Subcutaneous abdominal adipose tissue (tissue), 5 donors: ENCODE data around the gene TXLNB.
"Not testable (repeated sequence)": the region's sequence is repeated elsewhere in the genome, so short reads cannot be mapped to it uniquely, and the experiment has no call there.

ENCODE experiments used
- H3K27ac ChIP-seq: one replicate; pipeline ENCODE4 v1.7.0; 2013; ENCODE audit warnings: low read depth, mild to moderate bottlenecking, inconsistent platforms, low read length, moderate library complexity
- H3K27me3 ChIP-seq, 5 donors: one replicate each; pipeline ENCODE4 v1.7.0; 2013; ENCODE audit warnings: low read length in 5 of 5, inconsistent platforms in 1 of 5; ENCODE audit not compliant: control insufficient read depth in 5 of 5, insufficient read depth in 4 of 5
- H3K36me3 ChIP-seq, 5 donors: one replicate each; pipeline ENCODE4 v1.7.0; 2013; ENCODE audit warnings: low read length in 5 of 5; ENCODE audit not compliant: control insufficient read depth in 5 of 5, insufficient read depth in 5 of 5
- H3K4me1 ChIP-seq, 5 donors: one replicate each; pipeline ENCODE4 v1.7.0; 2013; ENCODE audit warnings: low read length in 5 of 5, mild to moderate bottlenecking in 3 of 5, moderate library complexity in 1 of 5; ENCODE audit not compliant: control insufficient read depth in 5 of 5, insufficient read depth in 5 of 5
- H3K4me3 ChIP-seq, 5 donors: one replicate each; pipeline ENCODE4 v1.7.0; 2013; ENCODE audit warnings: low read length in 5 of 5, low read depth in 1 of 5
- H3K9ac ChIP-seq, 5 donors: one replicate each; pipeline ENCODE4 v1.7.0; 2013; ENCODE audit warnings: low read length in 5 of 5, mild to moderate bottlenecking in 4 of 5, moderate library complexity in 3 of 5
- H3K9me3 ChIP-seq, 5 donors: one replicate each; pipeline ENCODE4 v1.7.0; 2013; ENCODE audit warnings: low read length in 5 of 5; ENCODE audit not compliant: control insufficient read depth in 5 of 5
- donor health status: healthy.
- donor health status: healthy.
- donor health status: healthy.
- donor health status: healthy.
- donor health status: healthy.

Gene TXLNB

DNA sequence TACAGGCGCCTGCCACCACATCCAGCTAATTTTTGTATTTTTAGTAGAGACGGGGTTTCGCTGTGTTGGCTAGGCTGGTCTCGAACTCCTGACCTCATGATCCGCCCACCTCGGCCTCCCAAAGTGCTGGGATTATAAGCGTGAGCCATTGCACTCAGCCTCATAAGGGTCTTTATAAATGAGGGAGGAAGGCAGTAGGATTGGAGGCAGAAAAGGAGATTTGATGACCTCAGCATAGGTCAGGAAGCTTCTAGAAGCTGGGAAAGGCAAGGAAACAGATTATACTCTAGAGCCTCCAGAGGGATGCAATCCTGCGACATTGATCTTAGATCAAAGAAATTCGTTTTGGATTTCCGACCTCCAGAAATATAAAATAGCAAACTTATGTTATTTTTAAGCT, 1.4 kb upstream of the TXLNB start:
- not testable (repeated sequence) for H3K4me3 ChIP-seq, H3K27ac ChIP-seq, H3K27me3 ChIP-seq, H3K9ac ChIP-seq, H3K9me3 ChIP-seq, H3K36me3 ChIP-seq
- peaks cover 2 to 30% (median 6%) of the 10 kb centered on the region in 5 donors for H3K4me1 ChIP-seq

DNA sequence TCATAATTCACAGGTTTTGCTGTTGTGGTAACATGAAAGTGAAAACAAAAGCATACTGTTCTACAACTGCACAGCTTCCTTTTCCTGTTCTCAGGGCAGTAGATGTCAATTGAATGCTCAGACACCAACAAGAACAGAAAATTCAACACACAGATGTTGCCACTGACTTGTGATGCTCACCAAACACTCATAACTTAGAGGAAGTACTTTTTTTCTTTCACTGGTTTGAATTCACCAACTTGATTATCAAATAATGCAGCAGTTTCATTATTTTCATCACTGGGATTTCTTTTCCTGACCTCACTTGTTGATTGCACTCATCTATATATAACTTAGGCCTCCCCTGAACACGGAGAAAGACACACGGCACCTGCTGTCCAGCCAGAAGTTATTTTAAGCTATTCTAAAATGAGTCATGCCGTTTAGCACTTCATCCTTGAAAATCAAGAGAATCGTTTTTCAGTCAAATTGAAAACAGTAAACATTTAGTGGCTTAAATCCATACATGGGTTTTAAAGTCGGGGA, 949 bp downstream of the TXLNB start:
- H3K9ac ChIP-seq = no peak overlapping the region
- peak overlapping the region; percentile 69 for H3K27ac ChIP-seq
- H3K4me1 ChIP-seq = peaks cover 2 to 25% (median 6%) of the 10 kb centered on the region in 5 donors
- no peaks in the 10 kb centered on the region for H3K36me3 ChIP-seq
- H3K9me3 ChIP-seq = no peaks in the 10 kb centered on the region
- H3K4me3 ChIP-seq = peak overlapping the region in 2 of 5 donors; percentile 13 to 28
- H3K27me3 ChIP-seq = no peaks in the 10 kb centered on the region

DNA sequence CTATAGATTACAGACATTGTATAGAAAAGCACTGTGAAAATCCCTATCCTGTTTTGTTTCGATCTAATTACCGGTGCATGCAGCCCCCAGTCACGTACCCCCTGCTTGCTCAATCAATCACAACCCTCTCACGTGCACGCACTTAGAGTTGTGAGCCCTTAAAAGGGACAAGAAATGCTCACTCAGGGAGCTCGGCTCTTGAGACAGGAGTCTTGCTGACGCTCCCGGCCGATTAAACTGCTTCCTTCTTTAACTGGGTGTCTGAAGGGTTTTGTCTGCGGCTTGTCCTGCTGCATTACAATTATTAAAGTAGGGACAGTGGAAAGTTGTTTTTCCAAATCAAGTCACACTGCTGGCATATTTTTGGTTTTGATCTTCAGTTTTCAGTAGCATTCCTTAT, 2.6 kb downstream of the TXLNB start:
- Histone ChIP-seq H3K27me3 (no peaks in the 10 kb centered on the region), H3K27ac (no peak overlapping the region), H3K9ac (no peak overlapping the region)

DNA sequence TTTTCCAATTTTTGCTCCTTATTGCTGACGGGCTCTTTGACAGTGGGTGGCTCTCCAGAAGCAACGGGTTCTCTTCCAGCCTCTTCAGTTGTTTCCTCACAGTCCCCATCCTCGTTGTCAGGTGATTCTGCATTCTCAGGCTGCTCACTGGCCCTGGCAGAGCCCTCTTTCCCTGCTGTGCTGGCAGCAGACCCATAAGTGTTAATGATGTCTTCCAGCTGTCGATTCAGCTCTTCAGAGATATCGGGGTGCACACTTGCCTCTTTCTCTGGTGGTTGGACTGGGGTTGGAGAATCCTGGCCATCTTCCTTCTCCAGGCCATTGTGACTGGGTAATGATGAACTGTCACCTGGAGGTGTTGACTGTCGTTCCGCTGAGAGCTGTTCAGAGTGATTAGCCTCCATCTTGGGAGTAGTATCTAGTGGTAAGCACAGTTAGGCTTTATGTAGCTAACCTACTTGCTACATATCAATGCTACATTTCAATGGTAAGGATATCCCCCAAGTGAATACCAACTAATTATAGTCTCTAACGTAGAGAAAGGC, 3.2 kb downstream of the TXLNB start:
- Histone ChIP-seq H3K4me3 (no peak overlapping the region), H3K27me3 (no peaks in the 10 kb centered on the region), H3K36me3 (no peaks in the 10 kb centered on the region), H3K9ac (no peak overlapping the region), H3K27ac (no peak overlapping the region), H3K4me1 (peaks cover 2 to 25% (median 6%) of the 10 kb centered on the region in 5 donors), H3K9me3 (no peaks in the 10 kb centered on the region)

More for the DNA sequence above, 2.6 kb downstream of the TXLNB start:
- Histone ChIP-seq H3K36me3 (no peaks in the 10 kb centered on the region), H3K4me1 (peaks cover 2 to 25% (median 6%) of the 10 kb centered on the region in 5 donors), H3K9me3 (no peaks in the 10 kb centered on the region), H3K4me3 (no peak overlapping the region)

DNA sequence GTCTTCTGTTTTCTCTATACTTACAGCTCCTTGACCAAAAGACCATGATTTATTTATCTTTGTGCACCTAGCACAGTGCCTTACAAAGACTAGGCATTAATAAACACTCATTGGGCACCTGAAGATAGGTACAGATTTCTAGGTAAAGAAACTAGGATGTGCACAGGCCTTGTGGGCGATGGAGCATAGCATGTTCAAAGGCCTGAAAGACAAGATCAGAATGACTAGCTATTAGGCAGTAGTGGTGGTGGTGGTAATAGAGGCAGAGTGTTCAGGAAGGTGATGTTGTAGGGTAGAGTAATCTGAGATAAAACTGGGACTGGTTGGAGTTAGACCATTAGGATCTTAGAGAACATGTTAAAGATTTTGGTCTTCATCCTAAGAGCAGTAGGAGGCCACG, 3.9 kb downstream of the TXLNB start:
- H3K9ac ChIP-seq = no peak overlapping the region
- no peaks in the 10 kb centered on the region for H3K9me3 ChIP-seq
- H3K27me3 ChIP-seq = no peaks in the 10 kb centered on the region
- H3K4me3 ChIP-seq = no peak overlapping the region
- no peaks in the 10 kb centered on the region for H3K36me3 ChIP-seq
- H3K4me1 ChIP-seq = peaks cover 2 to 25% (median 6%) of the 10 kb centered on the region in 5 donors
- H3K27ac ChIP-seq = no peak overlapping the region

DNA sequence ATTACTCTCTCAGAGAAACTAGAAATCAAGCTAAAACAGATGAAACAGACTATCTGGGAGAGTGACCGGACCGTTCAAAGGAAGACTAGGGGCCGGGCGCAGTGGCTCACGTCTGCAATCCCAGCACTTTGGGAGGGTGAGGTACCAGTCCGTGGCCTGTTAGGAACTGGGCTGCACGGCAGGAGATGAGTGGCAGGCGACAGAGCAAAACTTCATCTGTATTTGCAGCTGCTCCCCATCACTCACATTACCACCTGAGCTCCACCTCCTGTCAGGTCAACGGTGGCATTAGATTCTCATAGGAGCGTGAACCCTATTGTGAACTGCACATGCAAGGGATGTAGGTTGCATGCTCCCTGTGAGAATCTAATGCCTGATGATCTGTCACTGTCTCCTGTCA, 5.4 kb downstream of the TXLNB start:
- H3K4me3 ChIP-seq, H3K27ac ChIP-seq, H3K36me3 ChIP-seq, H3K9me3 ChIP-seq, H3K27me3 ChIP-seq, H3K9ac ChIP-seq: not testable (repeated sequence)
- peaks cover 0 to 11% (median 3%) of the 10 kb centered on the region in 5 donors for H3K4me1 ChIP-seq

DNA sequence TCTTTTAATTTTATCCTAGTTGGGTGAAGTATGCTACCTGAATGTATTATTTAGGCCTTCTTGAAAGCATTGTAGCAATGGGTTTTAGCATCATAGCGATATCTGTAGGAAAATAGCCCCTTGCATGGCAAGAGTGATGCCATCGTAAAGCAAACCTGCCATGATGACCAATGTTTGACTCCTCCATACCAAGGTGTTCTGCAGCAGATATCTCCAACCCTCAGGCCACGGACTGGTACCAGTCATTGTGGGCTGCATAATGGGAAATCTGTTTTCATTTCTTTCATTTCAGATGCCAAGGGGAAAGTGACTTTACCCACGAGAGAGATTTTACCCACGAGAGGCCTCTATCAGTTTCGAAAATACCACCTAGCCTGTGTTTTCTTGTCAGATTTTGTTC, 6.2 kb downstream of the TXLNB start:
- H3K27me3 ChIP-seq = no peaks in the 10 kb centered on the region
- no peaks in the 10 kb centered on the region for H3K9me3 ChIP-seq
- H3K4me1 ChIP-seq = peaks cover 0 to 3% (median 0%) of the 10 kb centered on the region in 5 donors
- no peak overlapping the region for H3K4me3 ChIP-seq
- no peak overlapping the region for H3K27ac ChIP-seq
- no peak overlapping the region for H3K9ac ChIP-seq
- no peaks in the 10 kb centered on the region for H3K36me3 ChIP-seq

DNA sequence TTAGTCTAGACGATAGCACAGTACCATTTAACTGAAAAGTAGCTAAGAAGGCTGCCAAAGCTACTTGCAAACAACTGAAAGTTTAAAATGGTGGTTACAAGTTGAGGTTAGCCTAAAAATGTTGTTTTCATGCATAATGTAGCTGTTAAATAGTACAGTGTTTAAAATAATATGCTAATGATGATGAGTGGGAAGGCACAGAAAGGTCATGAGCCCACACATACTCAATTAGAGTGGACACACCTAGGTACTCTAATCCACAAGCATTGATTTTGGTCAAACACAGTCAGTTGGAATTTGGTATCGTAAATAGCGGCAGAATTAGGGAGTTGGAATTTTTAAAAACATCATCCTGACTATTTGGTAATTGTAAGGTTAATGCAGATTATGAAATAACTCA, 7.0 kb downstream of the TXLNB start:
- Histone ChIP-seq H3K27ac (no peak overlapping the region), H3K27me3 (no peaks in the 10 kb centered on the region), H3K4me1 (no peaks in the 10 kb centered on the region), H3K36me3 (no peaks in the 10 kb centered on the region), H3K9me3 (no peaks in the 10 kb centered on the region), H3K4me3 (no peak overlapping the region), H3K9ac (no peak overlapping the region)

DNA sequence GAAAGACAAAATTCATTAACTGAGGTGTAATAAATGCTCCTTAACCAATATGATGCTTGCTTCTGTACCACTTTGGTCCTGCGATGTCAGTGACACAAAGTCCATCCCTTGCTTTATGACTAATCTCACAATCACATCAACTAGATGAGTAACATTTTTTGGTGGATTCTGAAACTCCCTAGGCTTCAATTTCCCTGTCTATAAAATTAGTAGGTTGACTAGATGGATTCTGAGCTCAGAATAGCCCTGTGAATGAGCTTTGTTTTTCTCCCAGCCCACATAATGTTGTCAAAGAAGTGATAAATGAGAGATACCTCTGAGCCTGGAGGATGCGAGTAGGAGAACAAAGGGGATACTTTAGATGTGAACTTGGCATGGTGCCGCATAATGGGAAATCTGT, 9.1 kb downstream of the TXLNB start:
- Histone ChIP-seq H3K36me3 (no peaks in the 10 kb centered on the region), H3K9ac (no peak overlapping the region), H3K4me1 (peaks cover 0 to 5% (median 0%) of the 10 kb centered on the region in 5 donors), H3K27me3 (no peaks in the 10 kb centered on the region), H3K27ac (no peak overlapping the region), H3K4me3 (no peak overlapping the region), H3K9me3 (no peaks in the 10 kb centered on the region)

DNA sequence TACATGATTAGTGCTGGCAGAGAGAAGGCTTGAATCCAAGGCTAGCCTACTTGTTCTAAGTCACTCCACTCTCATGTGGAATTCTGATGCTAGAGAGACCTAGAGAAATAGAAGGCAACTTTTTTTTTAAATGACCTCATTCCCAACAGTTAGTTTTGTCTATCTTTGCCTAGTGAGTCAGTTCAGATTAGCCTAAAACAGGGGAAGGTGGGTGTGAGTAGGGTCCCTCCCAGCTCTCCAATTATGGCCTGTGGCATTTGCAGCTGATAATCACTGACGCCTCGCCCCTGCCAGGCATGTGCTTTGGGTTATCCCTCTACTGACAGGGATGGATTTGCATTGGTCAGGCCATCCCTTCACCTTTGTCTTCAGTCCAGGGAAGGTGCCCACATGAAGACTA, 13.6 kb downstream of the TXLNB start:
- Histone ChIP-seq H3K9ac (no peak overlapping the region), H3K9me3 (no peaks in the 10 kb centered on the region), H3K4me1 (peaks cover 0 to 5% (median 0%) of the 10 kb centered on the region in 5 donors), H3K4me3 (no peak overlapping the region), H3K36me3 (no peaks in the 10 kb centered on the region), H3K27ac (no peak overlapping the region), H3K27me3 (no peaks in the 10 kb centered on the region)
